Measurements from ENCODE around the gene CCR8.

CCR8 gene

GRCh38 chr3:39329493-39329892, at the start of gene CCR8:
Gene CCR8, plus strand, starts transcription at chr3:39329709. Its CDS starts 2,623 bp downstream, at chr3:39332332.
- DNase-seq = peak in 1 of 58 donors; percentile 0

- DNase-seq = peak in 1 of 58 donors; percentile 15
These were observed 49.6 kb upstream of the CCR8 start, which contains the start of gene CX3CR1 for GRCh38 chr3:39279745-39280517. Gene CX3CR1, minus strand, starts transcription at chr3:39280036. Its CDS starts 13,527 bp downstream, at chr3:39266509.

DNA sequence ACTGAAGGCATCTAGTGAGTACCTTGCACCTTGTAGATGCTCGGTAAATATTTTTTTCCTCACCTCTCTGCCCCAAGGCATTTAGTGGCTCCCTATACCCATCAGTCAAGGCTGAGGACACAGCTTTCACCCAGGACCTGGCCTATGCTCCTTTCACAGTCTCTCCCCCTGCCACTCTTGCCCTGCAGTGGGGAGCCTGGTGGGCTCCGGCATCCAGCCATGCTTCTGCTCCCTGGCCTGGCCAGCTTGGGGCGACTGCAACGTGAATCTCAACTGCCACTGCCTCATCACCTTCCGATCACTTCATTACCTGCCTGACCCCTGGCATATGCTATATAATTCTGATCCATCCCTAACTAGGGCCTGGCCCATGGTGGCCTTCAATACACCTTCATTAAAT, 48.9 kb upstream of the CCR8 start:
- no peak for DNase-seq

DNA sequence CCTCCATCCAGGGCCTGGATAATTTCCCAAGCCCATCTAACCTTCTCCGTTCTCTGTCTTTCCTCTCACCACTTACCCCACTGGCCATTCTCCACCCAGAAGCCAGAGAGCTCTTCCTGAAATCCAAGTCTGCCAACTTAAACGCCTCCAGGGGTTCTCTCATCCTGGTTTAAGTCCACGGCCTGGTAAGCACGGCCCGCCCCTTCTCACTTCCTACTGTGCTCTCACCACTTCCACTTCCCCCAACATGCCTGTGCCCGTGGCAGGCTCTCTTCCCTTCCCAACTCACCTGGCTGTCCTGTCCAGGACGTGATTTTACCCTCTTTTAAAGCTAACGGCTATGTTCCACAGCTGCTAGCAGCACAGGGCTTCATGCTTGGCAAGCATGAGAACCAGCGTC, 48.0 kb upstream of the CCR8 start:
- DNase-seq = peak in 2 of 58 donors; percentile 13 to 23

- peak in 4 of 58 donors; percentile 6 to 40 (median 16) for DNase-seq
These were observed 47.5 kb upstream of the CCR8 start for GRCh38 chr3:39282057-39282456.

- no peak for DNase-seq
These were observed 45.0 kb upstream of the CCR8 start for GRCh38 chr3:39284457-39284881.

GRCh38 chr3:39285332-39285731, 44.2 kb upstream of the CCR8 start:
- no peak for DNase-seq

- no peak for DNase-seq
These were observed 42.7 kb upstream of the CCR8 start for GRCh38 chr3:39286771-39287170.

DNA sequence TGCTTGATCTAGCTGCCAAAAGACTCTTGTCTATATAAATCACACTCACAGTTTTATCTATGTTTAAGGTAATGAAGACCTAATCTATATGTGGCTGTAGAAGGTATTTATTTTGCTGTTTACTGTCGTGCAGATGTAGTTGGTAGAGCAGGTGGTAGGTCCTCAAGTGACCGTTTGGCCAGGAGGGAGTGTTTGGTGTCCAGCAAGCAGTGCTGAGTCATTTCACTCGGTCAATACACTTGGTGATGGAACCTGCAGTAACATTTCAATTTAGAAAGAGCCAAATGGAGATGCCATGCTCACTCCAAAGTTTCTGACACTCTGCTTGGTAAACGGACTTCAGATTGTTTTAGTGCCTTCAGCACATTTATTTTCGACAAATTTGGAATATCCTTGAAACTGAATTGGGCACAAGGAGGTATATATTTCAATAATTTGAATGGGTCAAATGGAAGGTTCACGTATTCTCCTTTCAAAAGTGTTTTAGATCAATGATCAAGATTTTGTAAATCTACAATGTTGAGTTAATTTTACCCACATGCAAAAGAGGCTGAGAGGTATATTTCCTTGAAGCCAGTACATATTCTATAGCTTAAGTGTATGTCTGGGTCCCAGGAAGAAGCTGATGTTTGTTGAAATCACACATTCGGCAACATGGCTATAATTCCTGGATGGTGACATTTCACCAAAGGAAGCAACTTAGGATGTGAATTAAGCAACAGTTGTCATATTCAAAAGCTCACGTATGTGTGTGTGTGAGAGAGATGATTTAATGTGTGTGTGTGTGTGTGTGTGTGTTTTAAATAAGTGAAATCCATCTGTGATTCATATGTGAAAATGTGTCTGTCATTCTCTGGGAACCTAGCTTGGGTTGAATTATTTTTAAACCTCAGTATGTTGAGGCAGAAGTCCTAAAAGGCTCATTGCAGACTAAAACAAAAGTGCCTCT, 42.0 kb upstream of the CCR8 start:
- no peak for DNase-seq

DNA sequence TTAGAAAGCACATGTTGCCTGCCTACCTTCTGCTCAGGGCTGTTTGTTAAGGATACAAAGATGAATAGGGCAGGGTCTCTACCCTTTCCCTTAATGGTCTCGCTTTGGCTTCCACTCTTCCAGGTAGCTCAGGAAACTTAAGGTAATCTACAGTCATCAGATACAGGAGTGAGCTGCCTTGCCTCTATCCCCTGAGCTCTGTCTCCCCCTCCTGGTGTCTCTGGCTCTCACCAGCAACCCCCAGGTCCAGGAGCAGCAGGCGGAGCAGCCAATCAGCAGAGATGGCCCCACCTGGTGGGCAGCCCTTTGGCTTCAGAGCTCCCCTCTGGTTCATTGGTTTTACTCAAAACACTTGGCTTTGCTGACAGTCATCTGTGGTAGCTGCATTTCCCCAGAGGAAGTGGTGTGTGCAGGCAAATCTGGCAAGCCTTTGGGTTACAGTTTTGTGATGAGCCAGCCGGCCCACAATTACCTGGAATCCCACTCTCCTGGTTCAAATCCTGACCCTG, 41.2 kb upstream of the CCR8 start:
- peak in 54 of 58 donors; percentile 9 to 88 (median 66) for DNase-seq

- DNase-seq = no peak
These were observed 40.4 kb upstream of the CCR8 start for GRCh38 chr3:39289107-39289506.

- no peak for DNase-seq
These were observed 39.3 kb upstream of the CCR8 start for GRCh38 chr3:39290255-39290654.

- peak in 44 of 58 donors; percentile 10 to 78 (median 31) for DNase-seq
These were observed 37.6 kb upstream of the CCR8 start for GRCh38 chr3:39291903-39292329.

GRCh38 chr3:39292961-39293360, 36.5 kb upstream of the CCR8 start:
- no peak for DNase-seq

DNA sequence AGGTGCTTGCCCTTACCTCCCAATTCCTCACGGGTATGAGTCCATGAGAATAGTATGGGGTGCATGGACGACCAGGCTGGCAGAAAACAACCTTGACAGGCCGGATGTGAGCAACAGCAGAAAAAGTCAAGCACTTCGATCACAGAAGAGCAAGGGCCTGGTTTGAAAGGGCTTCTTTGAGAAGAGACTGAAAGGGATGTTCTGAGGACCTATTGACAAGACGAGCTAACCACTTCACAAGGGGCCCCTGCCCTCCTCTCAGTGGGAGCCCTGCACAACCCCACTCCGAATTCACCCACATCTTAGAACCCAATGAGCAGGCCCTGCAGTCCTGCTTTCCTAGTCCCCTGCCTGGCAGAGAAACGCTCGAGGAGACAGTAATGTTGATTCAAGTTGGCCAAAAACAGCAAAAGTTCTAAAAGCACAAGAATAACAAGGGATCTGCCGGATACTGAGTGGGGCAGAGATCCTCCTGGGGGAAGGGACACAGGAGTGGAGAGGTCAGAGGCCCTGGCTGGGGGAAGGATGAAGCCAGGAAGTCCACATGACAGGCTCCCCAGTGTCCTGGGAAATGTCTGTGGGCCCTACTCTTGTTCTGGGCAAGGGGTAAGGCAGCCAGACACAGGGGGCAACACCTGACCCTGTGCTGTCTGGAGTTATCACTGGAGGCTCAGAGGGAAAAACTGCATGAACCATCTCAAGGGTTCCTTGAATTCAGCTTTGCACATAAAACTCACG, 34.9 kb upstream of the CCR8 start:
- DNase-seq = no peak

- DNase-seq = no peak
These were observed 34.2 kb upstream of the CCR8 start for GRCh38 chr3:39295184-39295775.

- DNase-seq = no peak
These were observed 33.1 kb upstream of the CCR8 start for GRCh38 chr3:39296197-39297077.

DNA sequence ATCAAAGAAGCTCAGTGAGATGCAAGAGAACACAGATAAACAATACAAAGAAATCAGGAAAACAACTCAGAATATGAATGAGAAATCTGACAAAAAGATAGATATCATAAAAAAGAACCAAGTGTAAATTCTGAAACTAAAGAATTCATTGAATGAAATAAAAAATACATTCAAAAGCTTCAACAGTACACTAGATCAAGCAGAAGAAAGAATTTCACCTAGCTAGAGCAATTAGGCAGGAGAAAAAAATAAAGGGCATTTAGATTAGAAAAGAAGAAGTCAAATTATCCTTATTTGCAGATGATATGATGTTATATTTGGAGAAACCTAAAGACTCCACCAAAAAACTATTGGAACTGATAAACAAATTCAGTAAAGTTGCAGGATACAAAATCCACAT, 30.2 kb upstream of the CCR8 start:
- DNase-seq = no peak

- DNase-seq = no peak
These were observed 27.3 kb upstream of the CCR8 start for GRCh38 chr3:39302178-39302577.

- DNase-seq = no peak
These were observed 16.2 kb upstream of the CCR8 start for GRCh38 chr3:39313289-39313688.
